Suppressor macrophage (primary cell): ENCODE results near the gene HLA-DQB2.

Experiments
- DNase-seq, 4 experiments: peaks; one replicate each; pipeline ENCODE4 v3.0.0-alpha.2; 2020 to 2022

Gene HLA-DQB2

GRCh38 chr6:32744776-32745175, 18.6 kb downstream of the HLA-DQB2 start:
- no peak for DNase-seq

GRCh38 chr6:32742374-32742773, 21.0 kb downstream of the HLA-DQB2 start:
- DNase-seq: peak in 1 of 4 experiments; percentile 10

GRCh38 chr6:32741031-32741960, 22.0 kb downstream of the HLA-DQB2 start, which contains the start of gene HLA-DQA2:
Gene HLA-DQA2 (plus strand): TSS chr6:32741391. CDS start chr6:32741444, 53 bp downstream.
- DNase-seq: no peak

GRCh38 chr6:32738126-32738525, 25.2 kb downstream of the HLA-DQB2 start:
- peak in 1 of 4 experiments; percentile 12 for DNase-seq

GRCh38 chr6:32718879-32719278, 44.5 kb downstream of the HLA-DQB2 start:
- DNase-seq: peak; percentile 36 to 71 (median 50)

GRCh38 chr6:32716396-32716795, 46.9 kb downstream of the HLA-DQB2 start:
- DNase-seq: no peak

GRCh38 chr6:32713241-32713640, 50.1 kb downstream of the HLA-DQB2 start:
- peak in 3 of 4 experiments; percentile 12 to 40 (median 12) for DNase-seq

GRCh38 chr6:32709625-32710024, 53.7 kb downstream of the HLA-DQB2 start:
- DNase-seq: no peak
